Measurements from ENCODE around the gene DAB1. TPM values are rescaled to one million over a fixed set of nuclear protein-coding genes. Genes with fewer than 3 reads are reported as not detected.
A peak's percentile ranks its signal among the peaks of the same experiment; 100 is the strongest.

DAB1 gene
- total RNA-seq, 1 donor from 2014 or later: 14.0 TPM

- Mint-ChIP-seq H3K4me3 (no peak overlapping the region), H3K9me3 (peaks cover 3% of the 10 kb centered on the region), H3K4me1 (no peaks in the 10 kb centered on the region), H3K27ac (ENCODE audit: unreplicated experiment) (no peak overlapping the region), H3K27me3 (ENCODE audit: low read depth) (no peaks in the 10 kb centered on the region), H3K36me3 (ENCODE audit: low read depth) (peaks cover 3% of the 10 kb centered on the region)
- no peak for DNase-seq (ENCODE audit: low read depth, low spot score)
- no peak for TF ChIP-seq CTCF (conservative IDR thresholded peaks at IDR 0.05)
These were observed 60.7 kb downstream of the DAB1 start for GRCh38 chr1:57363165-57363564.

- H3K27me3 Mint-ChIP-seq (ENCODE audit: low read depth): no peaks in the 10 kb centered on the region
- no peak for DNase-seq (ENCODE audit: low read depth, low spot score)
- no peak for TF ChIP-seq CTCF (conservative IDR thresholded peaks at IDR 0.05)
- peaks cover 3% of the 10 kb centered on the region for H3K36me3 Mint-ChIP-seq (ENCODE audit: low read depth)
- no peak overlapping the region for H3K4me3 Mint-ChIP-seq
- no peaks in the 10 kb centered on the region for H3K4me1 Mint-ChIP-seq
- H3K9me3 Mint-ChIP-seq: peaks cover 3% of the 10 kb centered on the region
- H3K27ac Mint-ChIP-seq (ENCODE audit: unreplicated experiment): peak overlapping the region; percentile 13
These were observed 61.4 kb downstream of the DAB1 start for GRCh38 chr1:57362480-57362879.

- TF ChIP-seq CTCF (conservative IDR thresholded peaks at IDR 0.05): no peak
- H3K27me3 Mint-ChIP-seq (ENCODE audit: low read depth): no peaks in the 10 kb centered on the region
- peaks cover 3% of the 10 kb centered on the region for H3K9me3 Mint-ChIP-seq
- no peak for DNase-seq (ENCODE audit: low read depth, low spot score)
- H3K4me1 Mint-ChIP-seq: no peaks in the 10 kb centered on the region
- no peak overlapping the region for H3K4me3 Mint-ChIP-seq
- H3K27ac Mint-ChIP-seq (ENCODE audit: unreplicated experiment): no peak overlapping the region
- H3K36me3 Mint-ChIP-seq (ENCODE audit: low read depth): peaks cover 3% of the 10 kb centered on the region
These were observed 62.3 kb downstream of the DAB1 start for GRCh38 chr1:57361516-57361915.

- no peaks in the 10 kb centered on the region for H3K4me1 Mint-ChIP-seq
- DNase-seq (ENCODE audit: low read depth, low spot score): no peak
- H3K27me3 Mint-ChIP-seq (ENCODE audit: low read depth): no peaks in the 10 kb centered on the region
- peaks cover 3% of the 10 kb centered on the region for H3K36me3 Mint-ChIP-seq (ENCODE audit: low read depth)
- no peak overlapping the region for H3K27ac Mint-ChIP-seq (ENCODE audit: unreplicated experiment)
- H3K9me3 Mint-ChIP-seq: peaks cover 3% of the 10 kb centered on the region
- TF ChIP-seq CTCF (conservative IDR thresholded peaks at IDR 0.05): no peak
- H3K4me3 Mint-ChIP-seq: no peak overlapping the region
These were observed 62.9 kb downstream of the DAB1 start for GRCh38 chr1:57360846-57361407.

- DNase-seq (ENCODE audit: low read depth, low spot score): no peak
These were observed 66.4 kb downstream of the DAB1 start for GRCh38 chr1:57357462-57357861.

More at GRCh38 chr1:57357462-57357861, 66.4 kb downstream of the DAB1 start:
- Mint-ChIP-seq H3K36me3 (ENCODE audit: low read depth) (peaks cover 3% of the 10 kb centered on the region), H3K27me3 (ENCODE audit: low read depth) (no peaks in the 10 kb centered on the region), H3K27ac (ENCODE audit: unreplicated experiment) (no peak overlapping the region), H3K9me3 (peaks cover 6% of the 10 kb centered on the region), H3K4me1 (no peaks in the 10 kb centered on the region), H3K4me3 (no peak overlapping the region)
- TF ChIP-seq CTCF (conservative IDR thresholded peaks at IDR 0.05): no peak
